Measurements from ENCODE around the gene SLC16A12.
"Not testable (repeated sequence)": the region's sequence is repeated elsewhere in the genome, so short reads cannot be mapped to it uniquely, and the experiment has no call there.

SLC16A12 gene

GRCh38 chr10:89468191-89468965 lies 67.0 kb downstream of the SLC16A12 start:
- no peak for DNase-seq

GRCh38 chr10:89466599-89467035 lies 68.8 kb downstream of the SLC16A12 start:
- no peak for DNase-seq

GRCh38 chr10:89465196-89465595 lies 70.2 kb downstream of the SLC16A12 start:
- no peak for DNase-seq

GRCh38 chr10:89463846-89464537 lies 71.4 kb downstream of the SLC16A12 start:
- DNase-seq, result no peak

GRCh38 chr10:89458784-89459183 lies 76.6 kb downstream of the SLC16A12 start:
- no peak for DNase-seq

GRCh38 chr10:89458291-89458690 lies 77.1 kb downstream of the SLC16A12 start:
- no peak for DNase-seq

- no peak for DNase-seq
Observed at GRCh38 chr10:89454561-89455347, 80.6 kb downstream of the SLC16A12 start.

- DNase-seq, result no peak
Observed at GRCh38 chr10:89452193-89452592, 83.2 kb downstream of the SLC16A12 start.

GRCh38 chr10:89450901-89451300 lies 84.5 kb downstream of the SLC16A12 start:
- no peak for DNase-seq

- DNase-seq, result not testable (repeated sequence)
Observed at GRCh38 chr10:89444819-89445218, 90.6 kb downstream of the SLC16A12 start.

GRCh38 chr10:89442289-89442688 lies 93.1 kb downstream of the SLC16A12 start:
- DNase-seq, result no peak

GRCh38 chr10:89440226-89441009 lies 95.0 kb downstream of the SLC16A12 start:
- DNase-seq, result no peak

- no peak for DNase-seq
Observed at GRCh38 chr10:89438525-89438924, 96.9 kb downstream of the SLC16A12 start.

- DNase-seq, result no peak
Observed at GRCh38 chr10:89431977-89432376, 103.4 kb downstream of the SLC16A12 start.

- no peak for DNase-seq
Observed at GRCh38 chr10:89428877-89429276, 106.5 kb downstream of the SLC16A12 start.

GRCh38 chr10:89427629-89428028 lies 107.8 kb downstream of the SLC16A12 start:
- no peak for DNase-seq

- no peak for DNase-seq
Observed at GRCh38 chr10:89426230-89426868, 109.0 kb downstream of the SLC16A12 start.

GRCh38 chr10:89425000-89425399 lies 110.4 kb downstream of the SLC16A12 start:
- no peak for DNase-seq

- no peak for DNase-seq
Observed at GRCh38 chr10:89421018-89421476, 114.3 kb downstream of the SLC16A12 start.

GRCh38 chr10:89419548-89419947 lies 115.8 kb downstream of the SLC16A12 start:
- no peak for DNase-seq

- DNase-seq, result no peak
Observed at GRCh38 chr10:89416465-89416864, 118.9 kb downstream of the SLC16A12 start.
